SK-N-SH treated with all-trans-retinoic acid at 6 μM for 48 hours (cell line): ENCODE results near the gene SMYD5.

Experiments
- ATAC-seq: fragments of 200-7000 bp; cut with Tn5 transposase; 3 replicates; pipeline ENCODE4 v1.9.1; 2020; ENCODE audit warnings: mild to moderate bottlenecking, moderate library complexity
- ARNTL ChIP-seq: fragments of 450-650 bp; formaldehyde crosslinking; IDR thresholded peaks from 2 replicates; pipeline ENCODE4 v1.5.0; 2020; ENCODE audit warnings: low read depth, mild to moderate bottlenecking, moderate library complexity, borderline replicate concordance
- CSDC2 ChIP-seq: fragments of 250-450 bp; sonication (Bioruptor Pico); IDR thresholded peaks from 2 replicates; pipeline ENCODE4 v1.5.0; 2020; ENCODE audit warnings: mild to moderate bottlenecking, moderate library complexity
- ESRRG ChIP-seq: fragments of 250-450 bp; sonication (Bioruptor Pico); IDR thresholded peaks from 2 replicates; pipeline ENCODE4 v1.6.1; 2021; ENCODE audit warnings: mild to moderate bottlenecking
- GLIS3 ChIP-seq: fragments of 250-450 bp; sonication (Bioruptor Pico); IDR thresholded peaks from 2 replicates; pipeline ENCODE4 v1.5.0; 2020; ENCODE audit warnings: mild to moderate bottlenecking, moderate library complexity
- ISL1 ChIP-seq: fragments of 250-450 bp; sonication (Bioruptor Pico); IDR thresholded peaks from 2 replicates; pipeline ENCODE4 v2.1.2; 2022; ENCODE audit warnings: mild to moderate bottlenecking, moderate library complexity
- OSR1 ChIP-seq: fragments of 250-450 bp; sonication (Bioruptor Pico); IDR thresholded peaks from 2 replicates; pipeline ENCODE4 v1.8.0; 2022; ENCODE audit warnings: moderate library complexity, mild to moderate bottlenecking, inconsistent platforms
- PPARA ChIP-seq: fragments of 250-450 bp; sonication (Bioruptor Pico); IDR thresholded peaks from 2 replicates; pipeline ENCODE4 v1.5.0; 2020; ENCODE audit warnings: mild to moderate bottlenecking, borderline replicate concordance
- RARB ChIP-seq: fragments of 250-450 bp; sonication (Bioruptor Pico); IDR thresholded peaks from 2 replicates; pipeline ENCODE4 v1.8.0; 2021; ENCODE audit warnings: mild to moderate bottlenecking, moderate library complexity
- SNAI2 ChIP-seq: fragments of 250-450 bp; sonication (Bioruptor Pico); IDR thresholded peaks from 2 replicates; pipeline ENCODE4 v1.5.0; 2020; ENCODE audit warnings: mild to moderate bottlenecking, moderate library complexity
- TCF4 ChIP-seq: fragments of 250-450 bp; sonication (Bioruptor Pico); IDR thresholded peaks from 2 replicates; pipeline ENCODE4 v1.8.0; 2021; ENCODE audit warnings: mild to moderate bottlenecking, moderate library complexity, borderline replicate concordance
- TOX ChIP-seq: fragments of 250-450 bp; sonication (Bioruptor Pico); IDR thresholded peaks from 2 replicates; pipeline ENCODE4 v1.8.0; 2021; ENCODE audit warnings: mild to moderate bottlenecking, moderate library complexity, borderline replicate concordance
- ZC3H10 ChIP-seq: fragments of 250-450 bp; sonication (Bioruptor Pico); IDR thresholded peaks from 2 replicates; pipeline ENCODE4 v1.5.1; 2021; ENCODE audit warnings: mild to moderate bottlenecking, moderate library complexity
- ZFP3 ChIP-seq: fragments of 250-450 bp; sonication (Bioruptor Pico); IDR thresholded peaks from 2 replicates; pipeline ENCODE4 v1.5.0; 2020; ENCODE audit warnings: mild to moderate bottlenecking, moderate library complexity
- ZFP30 ChIP-seq: fragments of 450-650 bp; formaldehyde crosslinking; IDR thresholded peaks from 2 replicates; pipeline ENCODE4 v1.5.0; 2022; ENCODE audit warnings: mild to moderate bottlenecking, moderate library complexity
- ZNF565 ChIP-seq: fragments of 450-650 bp; formaldehyde crosslinking; conservative IDR thresholded peaks from 2 replicates; pipeline ENCODE4 v1.5.0; 2020; ENCODE audit warnings: low read depth, mild to moderate bottlenecking, moderate library complexity
- ZNF70 ChIP-seq: fragments of 450-650 bp; formaldehyde crosslinking; IDR thresholded peaks from 2 replicates; pipeline ENCODE4 v1.5.0; 2020; ENCODE audit warnings: mild to moderate bottlenecking, moderate library complexity
- ZNF8 ChIP-seq: fragments of 450-650 bp; formaldehyde crosslinking; IDR thresholded peaks from 2 replicates; pipeline ENCODE4 v1.5.0; 2020; ENCODE audit warnings: mild to moderate bottlenecking, moderate library complexity
- TF ChIP-seq, protein P1 (sequence below): fragments of 250-450 bp; sonication (Bioruptor Pico); IDR thresholded peaks from 2 replicates; pipeline ENCODE4 v1.8.0; 2021; ENCODE audit warnings: low read depth, mild to moderate bottlenecking, moderate library complexity, borderline replicate concordance
- TF ChIP-seq, protein P2 (sequence below): fragments of 250-450 bp; sonication (Bioruptor Pico); IDR thresholded peaks from 2 replicates; pipeline ENCODE4 v1.8.0; 2020; ENCODE audit warnings: mild to moderate bottlenecking, moderate library complexity, borderline replicate concordance
- TF ChIP-seq, protein P3 (sequence below): fragments of 250-450 bp; sonication (Bioruptor Pico); IDR thresholded peaks from 2 replicates; pipeline ENCODE4 v1.5.1; 2021; ENCODE audit warnings: mild to moderate bottlenecking, moderate library complexity
- TF ChIP-seq, protein P4 (sequence below): fragments of 250-450 bp; sonication (Bioruptor Pico); IDR thresholded peaks from 2 replicates; pipeline ENCODE4 v1.5.1; 2020; ENCODE audit warnings: low read depth, mild to moderate bottlenecking, moderate library complexity

The SMYD5 gene

DNA sequence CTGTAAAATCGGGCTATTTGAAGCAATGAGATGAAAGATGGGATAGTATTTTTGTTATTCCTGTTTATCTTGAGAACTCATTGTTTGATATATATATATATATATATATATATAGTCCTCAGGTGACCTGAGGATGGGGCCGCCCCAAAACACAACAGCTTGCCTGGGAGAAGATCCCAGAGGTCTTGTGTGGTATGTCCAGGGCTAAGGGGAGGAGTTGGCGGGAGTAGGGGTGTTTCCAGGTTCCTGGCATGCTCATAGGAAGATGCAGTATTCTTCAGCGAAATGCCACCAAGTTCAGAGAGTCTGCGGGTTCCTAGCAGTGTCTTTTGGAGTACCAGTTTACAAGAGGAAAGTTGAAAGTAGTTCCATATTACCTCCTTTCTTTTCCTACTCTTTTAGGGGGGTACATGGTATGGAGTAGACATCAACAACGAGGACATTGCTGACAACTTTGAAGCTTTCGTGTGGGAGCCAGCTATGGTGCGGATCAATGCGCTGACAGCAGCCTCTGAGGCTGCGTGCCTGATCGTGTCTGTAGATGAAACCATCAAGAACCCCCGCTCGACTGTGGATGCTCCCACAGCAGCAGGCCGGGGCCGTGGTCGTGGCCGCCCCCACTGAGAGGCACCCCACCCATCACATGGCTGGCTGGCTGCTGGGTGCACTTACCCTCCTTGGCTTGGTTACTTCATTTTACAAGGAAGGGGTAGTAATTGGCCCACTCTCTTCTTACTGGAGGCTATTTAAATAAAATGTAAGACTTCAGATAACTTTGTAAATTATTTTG, 38.4 kb downstream of the SMYD5 start (continued):
- TF ChIP-seq, protein P1, sequence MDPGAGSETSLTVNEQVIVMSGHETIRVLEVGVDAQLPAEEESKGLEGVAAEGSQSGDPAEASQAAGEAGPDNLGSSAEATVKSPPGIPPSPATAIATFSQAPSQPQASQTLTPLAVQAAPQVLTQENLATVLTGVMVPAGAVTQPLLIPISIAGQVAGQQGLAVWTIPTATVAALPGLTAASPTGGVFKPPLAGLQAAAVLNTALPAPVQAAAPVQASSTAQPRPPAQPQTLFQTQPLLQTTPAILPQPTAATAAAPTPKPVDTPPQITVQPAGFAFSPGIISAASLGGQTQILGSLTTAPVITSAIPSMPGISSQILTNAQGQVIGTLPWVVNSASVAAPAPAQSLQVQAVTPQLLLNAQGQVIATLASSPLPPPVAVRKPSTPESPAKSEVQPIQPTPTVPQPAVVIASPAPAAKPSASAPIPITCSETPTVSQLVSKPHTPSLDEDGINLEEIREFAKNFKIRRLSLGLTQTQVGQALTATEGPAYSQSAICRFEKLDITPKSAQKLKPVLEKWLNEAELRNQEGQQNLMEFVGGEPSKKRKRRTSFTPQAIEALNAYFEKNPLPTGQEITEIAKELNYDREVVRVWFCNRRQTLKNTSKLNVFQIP (CRISPR knock-in tag): no peak
- TF ChIP-seq ZFP30: no peak
- no peak for TF ChIP-seq ISL1 (CRISPR knock-in tag)
- TF ChIP-seq, protein P2, sequence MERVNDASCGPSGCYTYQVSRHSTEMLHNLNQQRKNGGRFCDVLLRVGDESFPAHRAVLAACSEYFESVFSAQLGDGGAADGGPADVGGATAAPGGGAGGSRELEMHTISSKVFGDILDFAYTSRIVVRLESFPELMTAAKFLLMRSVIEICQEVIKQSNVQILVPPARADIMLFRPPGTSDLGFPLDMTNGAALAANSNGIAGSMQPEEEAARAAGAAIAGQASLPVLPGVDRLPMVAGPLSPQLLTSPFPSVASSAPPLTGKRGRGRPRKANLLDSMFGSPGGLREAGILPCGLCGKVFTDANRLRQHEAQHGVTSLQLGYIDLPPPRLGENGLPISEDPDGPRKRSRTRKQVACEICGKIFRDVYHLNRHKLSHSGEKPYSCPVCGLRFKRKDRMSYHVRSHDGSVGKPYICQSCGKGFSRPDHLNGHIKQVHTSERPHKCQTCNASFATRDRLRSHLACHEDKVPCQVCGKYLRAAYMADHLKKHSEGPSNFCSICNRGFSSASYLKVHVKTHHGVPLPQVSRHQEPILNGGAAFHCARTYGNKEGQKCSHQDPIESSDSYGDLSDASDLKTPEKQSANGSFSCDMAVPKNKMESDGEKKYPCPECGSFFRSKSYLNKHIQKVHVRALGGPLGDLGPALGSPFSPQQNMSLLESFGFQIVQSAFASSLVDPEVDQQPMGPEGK (CRISPR knock-in tag): no peak
- no peak for TF ChIP-seq ESRRG (CRISPR knock-in tag)
- TF ChIP-seq ZNF565 (CRISPR knock-in tag): no peak

DNA sequence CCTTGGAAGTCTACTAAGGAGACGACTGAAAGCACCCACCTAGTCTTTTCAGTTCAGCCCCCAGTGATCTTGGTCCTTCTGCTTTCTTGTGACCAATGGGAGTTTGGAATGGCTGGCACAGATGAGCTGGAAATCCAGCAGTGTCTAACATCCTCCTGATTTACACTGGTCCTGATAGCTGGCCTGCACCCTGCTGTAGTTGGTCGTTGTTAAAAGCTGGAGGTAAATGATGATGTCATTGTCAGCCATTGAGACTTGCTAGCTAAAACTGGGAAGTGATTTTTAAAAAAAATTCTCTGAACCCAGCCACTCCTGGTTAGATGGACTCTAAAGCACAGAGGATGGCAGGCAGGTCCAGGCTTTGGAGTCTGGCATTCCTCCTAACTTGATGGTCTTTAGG, 39.4 kb downstream of the SMYD5 start:
- TF ChIP-seq, protein P3, sequence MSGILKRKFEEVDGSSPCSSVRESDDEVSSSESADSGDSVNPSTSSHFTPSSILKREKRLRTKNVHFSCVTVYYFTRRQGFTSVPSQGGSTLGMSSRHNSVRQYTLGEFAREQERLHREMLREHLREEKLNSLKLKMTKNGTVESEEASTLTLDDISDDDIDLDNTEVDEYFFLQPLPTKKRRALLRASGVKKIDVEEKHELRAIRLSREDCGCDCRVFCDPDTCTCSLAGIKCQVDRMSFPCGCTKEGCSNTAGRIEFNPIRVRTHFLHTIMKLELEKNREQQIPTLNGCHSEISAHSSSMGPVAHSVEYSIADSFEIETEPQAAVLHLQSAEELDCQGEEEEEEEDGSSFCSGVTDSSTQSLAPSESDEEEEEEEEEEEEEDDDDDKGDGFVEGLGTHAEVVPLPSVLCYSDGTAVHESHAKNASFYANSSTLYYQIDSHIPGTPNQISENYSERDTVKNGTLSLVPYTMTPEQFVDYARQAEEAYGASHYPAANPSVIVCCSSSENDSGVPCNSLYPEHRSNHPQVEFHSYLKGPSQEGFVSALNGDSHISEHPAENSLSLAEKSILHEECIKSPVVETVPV (CRISPR knock-in tag): no peak
- no peak for TF ChIP-seq ZNF565 (CRISPR knock-in tag)
- TF ChIP-seq ARNTL (CRISPR knock-in tag): no peak
- TF ChIP-seq TCF4 (CRISPR knock-in tag): no peak
- no peak for TF ChIP-seq SNAI2 (CRISPR knock-in tag)
- TF ChIP-seq CSDC2 (CRISPR knock-in tag): no peak
- no peak for TF ChIP-seq ZNF8
- TF ChIP-seq OSR1 (CRISPR knock-in tag): no peak
- TF ChIP-seq, protein P1 (CRISPR knock-in tag): no peak
- TF ChIP-seq PPARA (CRISPR knock-in tag): no peak
- no peak for TF ChIP-seq ZC3H10 (CRISPR knock-in tag)
- no peak for TF ChIP-seq ISL1 (CRISPR knock-in tag)
- TF ChIP-seq, protein P4, sequence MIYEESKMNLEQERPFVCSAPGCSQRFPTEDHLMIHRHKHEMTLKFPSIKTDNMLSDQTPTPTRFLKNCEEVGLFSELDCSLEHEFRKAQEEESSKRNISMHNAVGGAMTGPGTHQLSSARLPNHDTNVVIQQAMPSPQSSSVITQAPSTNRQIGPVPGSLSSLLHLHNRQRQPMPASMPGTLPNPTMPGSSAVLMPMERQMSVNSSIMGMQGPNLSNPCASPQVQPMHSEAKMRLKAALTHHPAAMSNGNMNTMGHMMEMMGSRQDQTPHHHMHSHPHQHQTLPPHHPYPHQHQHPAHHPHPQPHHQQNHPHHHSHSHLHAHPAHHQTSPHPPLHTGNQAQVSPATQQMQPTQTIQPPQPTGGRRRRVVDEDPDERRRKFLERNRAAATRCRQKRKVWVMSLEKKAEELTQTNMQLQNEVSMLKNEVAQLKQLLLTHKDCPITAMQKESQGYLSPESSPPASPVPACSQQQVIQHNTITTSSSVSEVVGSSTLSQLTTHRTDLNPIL (CRISPR knock-in tag): no peak
- TF ChIP-seq GLIS3: no peak
- TF ChIP-seq TOX (CRISPR knock-in tag): no peak
- no peak for TF ChIP-seq ZNF70 (CRISPR knock-in tag)
- TF ChIP-seq RARB (CRISPR knock-in tag): no peak
- no peak for ATAC-seq

DNA sequence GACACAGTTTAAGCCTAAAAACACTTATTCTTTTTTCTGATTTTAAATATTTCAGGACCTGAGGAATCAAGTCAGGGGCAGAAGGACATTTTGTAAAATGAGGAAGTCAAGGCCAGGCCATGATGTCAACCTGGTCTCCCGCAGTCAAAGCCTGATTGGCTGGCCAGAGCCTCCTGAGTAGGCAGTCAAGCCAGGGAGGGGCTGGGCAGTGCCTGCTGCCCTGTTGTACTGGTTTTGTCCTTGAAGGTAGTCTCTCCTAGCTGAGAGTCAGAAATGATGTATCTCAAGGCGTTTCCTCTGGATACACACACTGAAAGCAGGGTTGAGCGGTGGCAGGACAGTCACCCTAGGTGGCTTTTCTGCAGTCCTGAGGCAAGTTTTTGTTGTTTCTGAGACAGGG, 39.9 kb downstream of the SMYD5 start:
- TF ChIP-seq, protein P3 (CRISPR knock-in tag): no peak
- TF ChIP-seq ZFP3 (no peak), TCF4 (CRISPR knock-in tag) (no peak), CSDC2 (CRISPR knock-in tag) (no peak), GLIS3 (no peak), ZFP30 (no peak), ZNF8 (no peak), ZNF70 (CRISPR knock-in tag) (no peak), PPARA (CRISPR knock-in tag) (no peak), TOX (CRISPR knock-in tag) (no peak), ZNF565 (CRISPR knock-in tag) (no peak), ESRRG (CRISPR knock-in tag) (no peak), SNAI2 (CRISPR knock-in tag) (no peak)
- TF ChIP-seq, protein P1 (CRISPR knock-in tag): no peak
- ATAC-seq: no peak
